Eye (tissue), 1 donor: ENCODE data around the gene WSCD1.

Source experiments
- DNase-seq: peaks from one replicate; pipeline ENCODE4 v3.0.0-alpha.2; 2015

Gene WSCD1

DNA sequence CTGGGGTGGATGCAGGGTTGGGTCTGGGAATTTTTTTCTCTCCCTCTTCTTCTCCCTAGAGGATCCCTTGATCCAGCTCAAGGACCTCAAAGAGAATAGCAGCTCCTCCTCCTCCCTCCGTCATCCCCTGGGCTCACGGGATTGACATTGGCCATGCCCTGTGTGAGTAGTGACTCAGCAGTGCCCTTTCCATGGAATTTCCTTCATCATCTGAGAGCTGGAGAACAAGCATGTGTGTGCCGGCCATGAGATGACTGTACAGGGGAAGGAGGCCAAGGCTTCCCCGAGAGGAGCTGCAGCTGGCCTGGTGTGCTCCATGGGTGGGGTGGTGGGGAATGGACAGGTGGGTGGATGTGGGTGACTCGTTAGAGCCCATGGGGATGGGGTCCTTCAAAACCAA lies 8.9 kb upstream of the WSCD1 start:
- no peak for DNase-seq

DNA sequence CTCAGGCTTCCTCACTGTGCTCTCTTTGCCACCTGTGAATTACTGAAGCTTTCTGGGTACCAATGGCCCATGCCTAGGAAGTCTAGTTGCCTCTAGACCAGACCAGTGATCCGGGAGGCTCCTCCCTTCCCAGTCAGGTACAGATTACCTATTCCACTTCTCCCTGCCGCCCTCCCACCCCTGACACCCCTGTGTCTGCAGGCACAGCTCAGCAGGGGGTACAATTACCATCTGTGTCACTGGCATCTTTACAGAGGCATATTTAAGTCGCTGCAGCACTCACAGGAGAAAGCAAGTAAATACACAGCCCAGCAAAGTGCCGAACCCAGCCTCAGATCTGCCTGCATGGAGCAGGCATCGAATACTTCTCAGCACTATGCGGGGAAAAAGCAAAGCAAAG lies 5.3 kb upstream of the WSCD1 start:
- DNase-seq, result no peak

DNA sequence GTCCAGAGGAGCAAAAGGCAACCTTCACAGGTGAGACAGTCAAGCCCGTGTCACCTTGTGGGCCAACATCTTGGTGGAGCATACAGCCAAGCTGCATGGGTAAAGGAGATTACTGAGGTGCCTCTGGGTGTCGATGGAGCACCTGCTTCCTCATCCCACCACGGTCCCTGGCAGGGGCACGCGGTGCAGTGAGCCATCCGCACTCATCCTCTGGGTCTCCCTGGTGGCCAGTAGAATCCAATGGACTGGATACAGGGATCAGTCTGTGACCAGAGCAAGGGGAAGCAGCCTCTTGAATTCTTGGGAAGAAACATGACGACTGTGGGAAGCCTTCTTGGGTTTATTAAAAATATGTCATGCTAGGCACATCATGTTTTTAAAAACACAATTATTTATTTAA lies 4.8 kb upstream of the WSCD1 start:
- no peak for DNase-seq

DNA sequence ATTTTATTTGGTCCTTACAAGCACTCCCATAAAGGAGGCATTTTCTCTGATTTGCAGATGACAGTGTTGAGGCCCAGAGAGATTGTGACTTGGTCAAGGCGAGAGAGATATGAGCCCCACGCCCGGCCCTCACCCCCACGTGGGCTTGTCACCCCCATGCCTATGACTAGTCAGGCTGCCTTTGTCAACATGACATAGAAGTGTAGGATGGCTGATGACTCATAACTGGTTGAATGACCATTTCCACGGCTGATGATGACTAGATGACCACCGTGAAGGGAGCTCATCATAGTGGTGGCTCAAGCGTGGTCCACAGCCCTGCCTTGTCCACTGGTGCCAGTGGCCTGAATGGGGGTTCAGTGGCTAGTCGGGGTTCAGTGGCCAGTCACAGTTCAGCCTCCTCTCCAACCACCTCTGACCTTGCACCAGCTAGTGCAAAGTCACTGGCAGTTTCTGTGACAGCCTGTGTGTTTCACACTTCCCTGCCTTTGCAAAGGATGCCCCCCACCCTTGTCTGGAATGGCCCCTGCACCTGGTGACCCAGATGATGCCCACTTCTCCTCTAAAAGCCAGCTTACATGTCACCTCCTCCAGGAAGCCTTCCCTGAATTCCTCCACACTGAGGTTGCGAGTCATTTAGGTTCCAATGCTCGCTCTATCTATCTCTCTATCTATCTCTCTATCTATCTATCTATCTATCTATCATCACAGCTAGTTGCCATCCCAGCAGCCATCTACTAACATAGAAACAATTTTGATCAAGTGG lies 3.8 kb upstream of the WSCD1 start:
- no peak for DNase-seq

DNA sequence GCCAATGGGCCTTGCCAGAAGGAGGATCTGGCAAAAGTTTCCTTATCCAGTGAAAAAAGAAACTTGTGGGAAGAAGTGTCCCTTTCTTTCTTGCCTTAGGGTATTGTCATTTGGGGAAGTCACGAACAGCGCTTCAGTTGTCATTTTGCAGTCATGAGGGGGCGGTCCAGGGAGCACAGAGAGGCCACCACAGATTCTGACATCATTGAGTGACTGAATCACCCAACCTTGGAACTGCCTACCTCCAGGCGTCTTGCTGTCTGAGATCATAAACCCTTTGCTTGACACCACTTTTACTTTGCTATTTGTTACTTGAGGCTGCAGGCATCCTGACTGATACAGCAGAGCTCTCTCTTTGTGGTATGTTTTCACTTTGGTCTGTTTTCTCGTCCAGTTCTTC lies 3.1 kb upstream of the WSCD1 start:
- DNase-seq, result no peak

DNA sequence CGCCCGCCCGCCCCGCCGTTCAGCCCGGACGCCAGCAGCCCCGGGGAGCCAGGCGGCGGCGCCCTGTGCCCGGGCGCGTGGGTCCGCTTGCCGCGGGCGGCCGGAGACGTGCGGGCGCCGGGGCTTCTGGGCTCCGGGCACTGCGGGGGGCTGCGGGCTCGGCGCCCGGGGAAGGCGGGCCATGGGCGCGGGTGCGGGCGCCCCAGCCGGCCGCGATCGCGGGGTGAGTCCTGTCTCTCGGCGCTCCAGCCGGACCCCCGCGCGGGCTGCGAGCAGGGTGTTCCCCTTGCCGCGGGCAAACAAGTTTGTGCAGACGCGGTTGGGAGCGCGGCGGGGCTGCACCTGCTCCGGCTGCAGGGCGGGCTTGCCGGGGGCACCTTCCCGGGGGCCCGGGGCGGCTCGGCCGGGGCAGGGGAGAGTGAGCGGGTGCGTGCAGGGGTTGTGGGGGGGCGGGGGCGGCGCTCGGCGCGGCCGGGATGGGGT lies 292 bp downstream of the WSCD1 start:
- peak; percentile 45 for DNase-seq

DNA sequence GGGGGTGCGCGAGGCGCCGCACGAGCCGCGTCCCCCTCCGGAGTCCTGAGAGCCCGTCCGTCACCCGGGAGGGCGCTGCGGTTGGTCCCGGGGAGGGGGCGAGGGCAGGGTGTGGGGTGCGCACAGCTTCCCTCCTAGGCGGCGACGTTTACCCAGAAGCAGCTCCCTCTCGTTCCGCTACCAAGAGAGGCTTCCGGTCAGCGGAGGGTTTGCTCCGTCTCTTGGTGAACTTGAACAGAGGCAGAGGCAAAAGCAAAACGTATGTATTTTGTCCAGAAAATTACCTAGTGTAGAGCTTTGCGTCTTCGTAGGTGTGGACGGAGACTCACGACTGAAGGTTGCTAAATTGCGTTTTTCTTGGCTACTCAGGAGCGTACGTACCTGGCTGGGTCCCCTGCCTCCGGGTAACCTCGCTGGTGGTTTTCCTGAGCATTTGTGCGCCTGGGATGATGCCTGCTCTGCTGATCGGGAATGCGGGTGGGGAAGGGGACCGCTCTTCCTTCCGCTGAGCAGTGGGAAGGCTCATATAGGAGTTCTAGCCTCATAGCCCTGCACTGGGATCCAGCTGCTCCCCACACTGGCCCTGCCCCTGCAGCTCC lies 833 bp downstream of the WSCD1 start:
- DNase-seq, result peak; percentile 70

DNA sequence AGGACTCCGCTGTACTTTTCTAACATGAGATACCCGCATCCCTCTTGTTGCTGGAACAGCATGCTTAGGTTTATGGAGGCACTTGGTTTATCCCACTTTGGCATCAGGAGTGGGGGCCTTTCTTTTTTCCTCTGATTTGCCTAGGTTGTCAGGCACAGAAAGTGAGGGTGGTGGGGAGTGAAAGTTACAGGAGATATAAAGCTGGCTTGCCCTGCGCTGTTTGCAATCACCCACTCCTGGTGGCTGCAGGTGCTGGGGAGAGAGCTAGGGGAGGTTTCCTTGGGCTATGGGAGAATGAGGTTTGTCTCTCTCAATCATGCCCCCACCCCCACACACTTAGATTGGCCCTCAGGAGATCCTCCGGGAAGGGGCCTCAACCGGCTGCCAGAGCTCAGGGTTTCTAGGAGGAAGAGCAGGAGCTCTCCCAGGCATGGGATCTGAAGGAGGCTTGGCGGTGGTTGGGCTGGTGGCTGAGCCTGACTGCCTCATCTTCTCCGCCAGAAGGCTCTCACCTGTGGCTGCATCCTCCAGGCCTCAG lies 1.4 kb downstream of the WSCD1 start:
- DNase-seq, result no peak

DNA sequence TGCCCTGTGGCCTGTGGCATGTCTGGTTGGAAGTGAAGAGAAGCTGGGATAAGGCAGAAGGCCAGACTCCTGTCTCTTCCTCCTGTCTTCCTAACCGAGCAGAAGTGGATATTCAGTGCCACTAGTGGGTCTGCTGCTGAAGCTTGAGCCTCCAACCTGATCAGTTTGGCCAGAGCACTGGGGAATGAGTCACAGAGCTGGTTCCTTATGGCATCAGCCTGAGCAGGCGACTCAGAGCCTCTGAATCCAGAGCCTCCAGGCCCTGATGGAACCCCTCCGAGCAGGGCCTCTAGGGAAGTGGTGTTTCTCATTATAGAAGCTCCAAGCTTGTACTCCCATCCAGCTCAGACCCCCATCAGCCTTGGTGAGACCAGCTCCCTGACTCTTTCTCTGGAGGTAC lies 2.0 kb downstream of the WSCD1 start:
- DNase-seq, result no peak

DNA sequence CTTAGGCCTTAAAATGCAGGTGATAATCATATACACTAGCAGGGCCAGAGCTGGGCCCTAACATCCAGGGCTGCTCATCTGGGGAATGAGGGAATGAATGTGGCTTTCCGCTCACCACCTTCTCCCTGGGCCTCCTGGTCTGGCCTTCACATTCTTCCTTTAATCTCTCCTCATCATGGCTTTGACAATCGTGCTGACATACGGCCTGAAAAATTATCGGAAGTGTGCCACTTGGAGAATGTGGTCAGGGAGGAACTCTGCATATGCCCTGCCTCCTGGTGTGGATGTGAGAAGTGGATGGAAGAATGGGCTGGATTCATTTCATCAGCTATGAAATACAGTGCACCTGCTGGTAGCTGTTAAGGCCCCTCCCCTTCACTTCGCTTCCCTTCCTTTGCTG lies 2.4 kb downstream of the WSCD1 start:
- no peak for DNase-seq

DNA sequence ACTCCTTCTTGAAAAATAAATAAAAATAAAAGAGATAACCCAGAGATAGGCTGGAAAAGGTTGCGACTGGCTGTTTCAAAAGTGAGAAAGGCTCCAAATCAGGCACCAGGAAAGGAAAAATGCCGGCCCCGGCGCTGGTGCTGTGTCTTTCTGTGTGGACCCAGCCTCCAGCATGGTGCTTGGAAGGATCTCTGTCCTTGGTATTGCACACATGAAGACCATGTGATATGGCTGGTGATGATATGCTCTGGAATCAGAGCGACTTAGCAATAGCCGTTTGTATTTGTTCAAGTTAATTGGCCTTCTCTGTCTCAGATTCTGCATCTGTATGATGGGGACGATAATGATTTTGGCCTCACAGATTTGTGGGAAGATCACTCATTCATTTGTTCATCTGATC lies 3.4 kb downstream of the WSCD1 start:
- DNase-seq, result no peak

DNA sequence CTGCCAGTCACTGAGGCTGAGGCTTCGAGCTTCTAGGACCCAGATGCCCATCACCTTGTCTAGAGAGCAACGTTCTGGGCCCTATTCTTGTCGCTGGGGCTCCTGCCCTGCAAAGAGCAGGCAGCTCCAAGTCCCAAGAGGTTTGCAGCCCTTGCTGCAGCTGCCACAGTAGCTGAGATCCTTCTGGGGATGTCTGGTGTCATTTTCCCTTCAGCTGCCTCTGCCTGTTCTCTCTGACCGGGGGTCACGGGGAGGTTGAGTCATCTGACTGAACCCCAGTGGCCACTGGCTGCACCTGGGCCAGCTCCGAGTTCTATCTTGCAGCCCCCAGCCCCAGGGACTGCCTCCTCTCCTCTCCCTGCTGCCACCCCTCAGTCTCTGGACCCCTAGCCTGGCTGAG lies 4.9 kb downstream of the WSCD1 start:
- peak; percentile 63 for DNase-seq

DNA sequence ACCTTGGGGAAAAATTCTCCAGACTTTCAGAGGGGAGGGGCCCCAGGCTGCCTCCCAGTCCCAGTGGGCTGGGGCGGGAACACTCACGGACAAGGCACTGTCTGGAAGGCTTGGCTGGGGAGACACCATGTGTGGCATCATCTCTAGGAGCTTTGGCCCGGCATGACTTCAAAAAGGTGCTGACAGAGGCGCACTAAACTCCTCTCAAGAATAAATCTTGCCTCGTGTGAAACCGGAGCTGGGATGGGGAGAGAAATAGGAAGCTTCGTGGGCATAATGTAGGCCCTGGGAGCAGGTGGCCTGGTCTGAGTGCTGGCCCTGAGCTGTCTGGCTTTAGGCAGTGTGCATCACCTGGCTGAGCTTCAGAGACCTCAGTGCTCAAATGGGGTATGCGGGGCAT lies 5.7 kb downstream of the WSCD1 start:
- DNase-seq, result no peak

DNA sequence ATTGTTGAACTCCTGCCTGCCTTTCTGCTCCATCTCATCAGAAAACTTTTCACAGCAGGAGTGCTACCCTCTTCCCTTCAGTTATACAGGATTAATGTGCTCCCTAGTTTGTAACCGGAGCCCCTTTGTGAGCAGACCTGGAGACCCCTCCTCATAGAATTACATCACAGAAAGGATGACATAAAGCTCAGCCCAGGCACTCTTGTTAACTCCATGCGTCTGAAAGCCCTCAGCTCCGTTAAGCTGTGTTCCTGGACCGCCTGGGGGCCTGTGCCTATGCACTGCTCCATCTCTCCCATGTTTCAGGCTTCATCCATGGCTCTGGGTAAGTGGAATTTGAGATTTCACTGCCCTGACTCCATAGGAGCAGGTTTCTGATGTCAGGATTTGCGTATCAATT lies 7.6 kb downstream of the WSCD1 start:
- peak; percentile 50 for DNase-seq

DNA sequence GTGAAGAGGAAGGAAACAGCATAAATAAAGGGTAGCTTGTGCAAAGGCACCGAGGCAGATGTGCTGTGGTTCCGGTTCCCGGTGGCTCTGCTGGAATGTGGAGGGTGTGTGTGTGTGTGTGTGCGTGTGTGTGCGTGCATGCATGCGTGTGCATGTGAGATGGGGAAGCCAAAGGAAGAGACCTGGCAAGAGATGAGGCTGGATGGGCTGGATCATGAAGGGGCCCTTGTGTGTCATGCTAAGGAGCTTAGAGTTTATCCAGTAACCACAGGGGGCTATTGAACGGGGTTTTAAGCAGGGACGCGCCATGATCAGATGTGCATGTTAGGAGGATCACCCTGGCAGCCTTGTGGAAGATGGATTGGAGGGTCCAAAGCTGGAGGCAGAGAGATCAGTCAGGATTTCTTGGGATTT lies 8.3 kb downstream of the WSCD1 start:
- DNase-seq, result peak; percentile 56

DNA sequence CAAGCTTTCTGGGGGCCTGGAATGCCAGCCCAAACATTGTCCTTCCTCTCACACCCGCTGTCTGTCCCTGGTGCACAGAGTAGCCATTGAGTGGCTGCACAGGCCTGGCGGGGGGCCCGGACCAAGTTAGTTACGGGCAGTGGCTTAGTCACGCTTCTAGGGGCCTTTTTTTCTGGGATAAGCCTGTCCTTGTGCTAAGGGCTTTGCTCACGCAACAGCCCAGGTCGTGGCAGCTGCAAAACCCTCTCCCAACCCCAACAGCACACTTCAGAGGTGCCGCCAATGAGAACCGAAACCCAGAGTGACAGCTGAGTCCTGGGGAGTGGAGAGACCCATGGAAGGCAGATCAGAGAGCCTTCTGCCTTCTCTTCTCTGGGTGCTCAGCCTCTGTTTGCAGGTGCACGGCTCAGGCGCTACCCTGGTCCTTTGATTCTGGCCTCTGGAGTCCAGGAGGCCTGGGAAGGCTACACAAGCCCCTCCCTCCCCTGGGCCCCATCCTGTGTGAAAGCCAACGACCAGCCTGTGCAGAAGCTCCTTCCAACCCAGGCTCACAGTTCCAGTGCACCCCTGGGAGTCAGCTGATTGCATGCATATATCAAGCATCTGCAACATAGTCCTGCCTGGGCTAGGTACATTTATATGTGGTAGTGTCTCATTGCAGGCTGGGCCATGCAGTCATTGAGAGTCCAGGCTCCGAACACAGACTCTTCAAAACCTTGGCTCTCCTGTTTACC lies 9.1 kb downstream of the WSCD1 start:
- peak; percentile 69 for DNase-seq

DNA sequence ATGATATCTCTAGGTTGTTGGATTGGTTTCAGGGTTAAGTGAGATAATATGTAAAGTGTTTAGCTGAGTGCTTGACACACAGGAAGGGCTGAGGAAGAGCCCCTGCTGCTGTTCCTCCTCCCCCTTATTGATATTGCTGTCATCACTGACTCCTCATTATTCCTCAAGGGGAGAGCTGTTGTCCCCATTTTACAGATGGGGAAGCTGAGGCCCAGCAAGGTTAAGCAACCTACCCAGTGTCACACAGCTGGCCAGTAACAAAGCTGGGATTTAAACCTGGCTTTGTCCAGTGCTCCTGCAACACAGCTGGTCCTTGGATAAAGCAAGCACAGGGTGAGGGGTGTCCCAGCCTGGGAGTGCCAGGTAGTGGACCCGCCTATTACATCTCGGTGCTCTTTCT lies 9.8 kb downstream of the WSCD1 start:
- DNase-seq, result no peak

DNA sequence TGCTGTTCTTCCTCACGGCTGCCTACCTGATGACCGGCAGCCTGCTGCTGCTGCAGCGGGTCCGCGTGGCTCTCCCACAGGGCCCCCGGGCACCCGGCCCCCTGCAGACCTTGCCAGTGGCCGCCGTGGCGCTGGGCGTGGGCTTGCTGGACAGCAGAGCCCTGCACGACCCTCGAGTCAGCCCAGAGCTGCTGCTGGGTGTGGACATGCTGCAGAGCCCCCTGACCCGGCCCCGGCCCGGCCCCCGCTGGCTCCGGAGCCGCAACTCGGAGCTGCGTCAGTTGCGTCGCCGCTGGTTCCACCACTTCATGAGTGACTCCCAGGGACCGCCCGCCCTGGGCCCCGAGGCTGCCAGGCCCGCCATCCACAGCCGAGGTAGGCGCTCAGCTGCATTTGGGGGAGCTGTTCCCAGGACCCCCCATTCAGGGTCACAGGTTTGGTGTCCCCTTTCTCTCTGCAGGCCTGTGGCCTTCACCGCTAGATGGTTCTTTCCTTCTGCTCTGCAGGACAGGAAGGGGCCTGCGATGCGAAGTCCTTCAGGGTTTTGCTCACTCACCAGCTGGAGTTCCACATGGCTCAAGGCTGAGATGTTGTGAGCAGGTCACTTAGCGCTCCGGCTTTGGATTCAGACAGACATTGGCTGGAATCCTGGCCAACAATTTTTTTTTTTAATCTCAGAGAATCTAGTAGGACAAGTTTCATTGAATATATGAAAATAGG lies 10.7 kb downstream of the WSCD1 start:
- DNase-seq, result no peak

DNA sequence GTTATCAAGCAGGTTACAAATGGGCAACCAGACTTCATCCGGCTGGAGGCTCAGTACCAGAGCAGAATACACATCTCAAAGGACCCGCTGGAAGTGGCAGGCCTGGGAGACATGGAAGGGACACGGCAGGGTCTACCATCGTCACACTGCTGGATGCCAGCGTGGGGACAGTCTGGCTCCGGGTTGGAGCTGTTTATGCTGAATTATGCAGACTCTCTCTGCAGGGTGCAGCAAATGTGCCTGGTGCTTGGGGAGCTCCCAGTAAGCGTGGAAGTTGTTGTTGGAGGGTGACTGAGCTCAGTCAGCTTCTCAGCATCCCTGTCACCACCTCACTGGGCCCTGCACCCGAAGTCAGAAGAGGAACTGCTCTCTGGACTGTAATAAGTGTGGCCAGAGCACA lies 12.2 kb downstream of the WSCD1 start:
- DNase-seq, result no peak

DNA sequence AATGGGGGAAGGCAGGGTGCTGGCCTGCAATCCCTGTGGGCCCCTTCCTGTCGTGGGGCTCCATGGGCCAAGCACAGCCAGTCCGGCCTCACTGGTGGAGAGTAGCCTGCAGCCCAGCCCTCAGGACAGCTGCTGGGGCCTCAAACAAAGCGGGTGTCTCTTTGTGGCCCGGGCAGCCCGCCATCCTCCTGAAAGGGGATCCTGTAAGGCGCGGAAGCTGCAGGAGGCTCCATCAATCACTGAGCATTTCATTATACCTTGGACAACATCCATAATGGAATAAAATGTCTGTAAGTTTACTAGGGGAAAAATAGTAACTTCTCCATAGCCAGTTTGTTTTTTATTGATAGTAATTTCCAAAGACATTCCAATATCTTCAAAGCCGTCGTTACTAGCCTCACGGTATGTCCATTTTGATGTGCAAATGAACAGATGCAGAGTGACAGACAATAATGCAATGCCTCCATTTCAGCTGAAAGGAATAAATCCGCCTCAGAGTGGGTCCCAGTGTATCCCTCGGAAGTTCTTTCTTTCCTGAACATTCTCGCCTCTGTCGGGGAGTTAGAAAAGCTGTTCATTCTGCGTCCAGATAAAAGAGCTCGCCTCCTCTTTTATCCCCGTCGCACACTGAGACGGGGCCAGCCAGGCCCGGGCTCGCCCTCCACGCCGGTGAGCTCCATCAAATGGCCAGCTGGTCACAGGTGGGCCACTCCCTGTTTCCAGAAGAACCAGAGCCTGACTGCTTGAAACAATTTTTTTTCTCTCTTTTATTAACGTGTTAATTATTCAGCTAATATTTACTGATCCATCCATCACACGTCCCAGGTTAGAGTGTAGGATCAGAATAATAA lies 14.4 kb downstream of the WSCD1 start:
- DNase-seq, result peak; percentile 83

DNA sequence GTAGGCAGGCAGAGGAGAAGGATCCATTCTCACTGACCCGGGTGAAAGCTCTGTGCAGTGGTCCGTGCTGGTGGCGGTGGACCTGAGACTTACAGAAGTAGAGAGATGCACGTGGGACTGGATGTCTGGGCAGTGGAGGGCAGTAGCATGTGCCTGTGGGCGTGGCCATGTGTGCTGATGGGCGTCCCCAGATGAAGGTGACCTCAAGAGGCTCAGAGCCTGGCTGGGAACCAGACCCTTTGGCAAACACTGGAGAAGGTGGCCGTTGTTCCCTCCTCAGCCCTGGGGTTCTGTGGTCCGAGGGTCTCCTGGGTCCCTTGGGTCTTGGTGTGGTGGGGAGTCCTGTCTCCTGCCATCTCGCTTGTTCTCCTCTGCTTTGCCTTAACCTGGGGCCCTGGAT lies 15.6 kb downstream of the WSCD1 start:
- DNase-seq, result no peak
